Kidney epithelial cell (primary cell): Measurements from ENCODE around the gene ABI1. TPM values are rescaled to one million over a fixed set of nuclear protein-coding genes. Genes with fewer than 3 reads are reported as not detected.
"Not testable (repeated sequence)": the region's sequence is repeated elsewhere in the genome, so short reads cannot be mapped to it uniquely, and the experiment has no call there.

Experiments used
- DNase-seq: peaks from one replicate; pipeline ENCODE4 v3.0.0-alpha.2; 2010; ENCODE audit warnings: low read depth
- H3K27me3 ChIP-seq: 2 replicates; pipeline ENCODE4 v1.6.0; 2011; ENCODE audit warnings: low read length; ENCODE audit not compliant: control insufficient read depth, insufficient read depth
- H3K36me3 ChIP-seq: 2 replicates; pipeline ENCODE4 v1.5.1; 2011; ENCODE audit warnings: low read length; ENCODE audit not compliant: control insufficient read depth, insufficient read depth
- H3K4me3 ChIP-seq: 2 replicates; pipeline ENCODE4 v1.5.1; 2011; ENCODE audit warnings: low read depth, mild to moderate bottlenecking, control low read depth, low read length
- total RNA-seq: library from RNA; depleted of rRNA; stranded (reverse); fragments of >200 nt; gene quantifications from 2 replicates; pipeline ENCODE4 v1.2.3, GENCODE V29; 2015
- TF ChIP-seq, protein P1 (sequence below): IDR thresholded peaks from 2 replicates; pipeline ENCODE4 v1.5.1; 2011; ENCODE audit warnings: mild to moderate bottlenecking, moderate library complexity, low read length, control low read depth, inconsistent platforms; ENCODE audit not compliant: insufficient read depth, poor library complexity, severe bottlenecking

Gene ABI1
- total RNA-seq, 1 donor from 2014 or later = 41.6 TPM

DNA sequence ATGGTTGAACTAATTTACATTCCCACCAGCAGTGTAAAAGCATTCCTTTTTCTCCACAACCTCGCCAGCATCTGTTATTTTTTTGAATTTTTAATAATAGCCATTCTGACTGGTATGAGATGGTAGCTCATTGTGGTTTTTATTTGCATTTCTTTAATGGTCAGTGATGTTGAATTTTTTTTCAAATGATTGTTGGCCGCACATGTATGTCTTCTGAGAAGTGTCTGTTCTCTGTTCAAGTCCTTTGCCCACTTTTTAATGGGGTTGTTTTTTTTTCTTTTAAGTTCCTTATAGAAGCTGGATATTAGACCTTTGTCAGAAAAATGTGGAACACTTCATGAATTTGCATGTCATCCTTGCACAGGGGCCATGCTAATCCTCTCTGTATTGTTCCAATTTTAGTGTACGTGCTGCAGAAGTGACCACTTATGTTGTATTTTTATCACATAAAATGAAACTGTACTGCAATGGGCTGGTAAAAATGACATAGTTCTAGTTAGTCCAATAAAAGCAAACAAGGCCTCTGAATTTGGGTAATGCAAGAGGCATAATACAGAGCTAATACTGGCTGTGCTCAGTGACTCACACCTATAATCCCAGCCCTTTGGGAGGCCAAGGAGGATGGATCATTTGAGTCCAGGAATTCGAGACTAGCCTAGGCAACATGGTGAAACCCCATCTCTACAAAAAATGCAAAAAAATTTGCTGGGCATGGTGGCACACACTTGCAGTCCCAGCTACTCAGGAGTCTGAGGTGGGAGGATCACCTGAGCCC lies 70.3 kb downstream of the ABI1 start:
- H3K4me3 ChIP-seq = no peak overlapping the region
- TF ChIP-seq, protein P1, sequence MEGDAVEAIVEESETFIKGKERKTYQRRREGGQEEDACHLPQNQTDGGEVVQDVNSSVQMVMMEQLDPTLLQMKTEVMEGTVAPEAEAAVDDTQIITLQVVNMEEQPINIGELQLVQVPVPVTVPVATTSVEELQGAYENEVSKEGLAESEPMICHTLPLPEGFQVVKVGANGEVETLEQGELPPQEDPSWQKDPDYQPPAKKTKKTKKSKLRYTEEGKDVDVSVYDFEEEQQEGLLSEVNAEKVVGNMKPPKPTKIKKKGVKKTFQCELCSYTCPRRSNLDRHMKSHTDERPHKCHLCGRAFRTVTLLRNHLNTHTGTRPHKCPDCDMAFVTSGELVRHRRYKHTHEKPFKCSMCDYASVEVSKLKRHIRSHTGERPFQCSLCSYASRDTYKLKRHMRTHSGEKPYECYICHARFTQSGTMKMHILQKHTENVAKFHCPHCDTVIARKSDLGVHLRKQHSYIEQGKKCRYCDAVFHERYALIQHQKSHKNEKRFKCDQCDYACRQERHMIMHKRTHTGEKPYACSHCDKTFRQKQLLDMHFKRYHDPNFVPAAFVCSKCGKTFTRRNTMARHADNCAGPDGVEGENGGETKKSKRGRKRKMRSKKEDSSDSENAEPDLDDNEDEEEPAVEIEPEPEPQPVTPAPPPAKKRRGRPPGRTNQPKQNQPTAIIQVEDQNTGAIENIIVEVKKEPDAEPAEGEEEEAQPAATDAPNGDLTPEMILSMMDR = no peak
- no peaks in the 10 kb centered on the region for H3K36me3 ChIP-seq
- H3K27me3 ChIP-seq = no peaks in the 10 kb centered on the region
- no peak for DNase-seq

DNA sequence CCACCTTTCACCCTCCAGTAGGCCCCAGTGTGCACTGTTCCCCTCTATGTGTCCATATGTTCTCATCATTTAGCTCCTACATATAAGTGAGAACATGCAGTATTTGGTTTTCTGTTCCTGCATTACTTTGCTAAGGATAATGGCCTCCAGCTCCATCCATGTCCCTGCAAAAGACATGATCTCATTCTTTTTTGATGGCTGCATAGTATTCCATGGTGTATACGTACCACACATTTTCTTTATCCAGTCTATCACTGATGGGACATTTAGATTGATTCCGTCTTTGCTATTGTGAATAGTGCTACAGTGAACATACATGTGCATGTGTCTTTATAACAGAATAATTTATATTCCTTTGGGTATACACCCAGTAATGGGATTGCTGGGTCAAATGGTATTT lies 71.0 kb downstream of the ABI1 start:
- not testable (repeated sequence) for H3K4me3 ChIP-seq, DNase-seq, H3K36me3 ChIP-seq, H3K27me3 ChIP-seq

DNA sequence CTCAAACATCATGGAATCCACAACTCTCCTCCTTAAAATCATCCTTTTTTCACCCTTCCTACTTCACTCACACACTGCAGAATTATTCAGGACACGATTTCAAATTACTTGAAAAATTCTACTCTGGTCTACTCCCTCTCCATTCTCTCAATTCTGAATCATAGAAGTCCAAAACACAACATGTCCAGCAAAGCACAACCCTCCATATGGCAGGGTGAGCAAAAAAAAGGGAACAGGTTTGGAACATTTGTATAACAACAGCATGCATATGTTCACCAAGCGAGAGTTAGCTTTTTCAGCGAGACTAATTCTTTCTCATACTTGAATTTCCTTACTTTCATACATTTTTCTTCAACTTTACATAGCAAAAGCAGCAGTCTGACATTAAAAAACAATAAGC lies 73.4 kb downstream of the ABI1 start:
- Histone ChIP-seq H3K27me3 (no peaks in the 10 kb centered on the region), H3K4me3 (no peak overlapping the region), H3K36me3 (no peaks in the 10 kb centered on the region)
- TF ChIP-seq, protein P1 = no peak
- DNase-seq = no peak

DNA sequence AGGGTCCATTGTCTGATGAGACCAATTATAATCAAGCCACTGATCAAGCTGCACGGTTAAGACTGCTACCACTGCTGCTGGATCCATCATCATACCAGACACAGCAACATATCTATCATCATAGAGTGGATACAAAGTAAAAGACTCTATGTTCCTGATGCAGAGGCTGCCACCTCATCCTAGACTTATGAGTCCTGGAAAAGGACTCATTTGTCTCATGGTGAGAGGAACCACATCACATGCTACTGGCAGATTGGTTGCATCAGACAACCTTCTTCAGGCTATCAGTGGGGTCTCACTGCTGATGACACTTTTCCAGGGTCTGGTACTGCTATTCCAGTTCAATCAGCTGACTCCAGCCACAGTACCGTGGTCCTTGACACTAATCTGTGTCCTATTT lies 79.0 kb downstream of the ABI1 start:
- DNase-seq = no peak
- Histone ChIP-seq H3K4me3 (no peak overlapping the region), H3K27me3 (no peaks in the 10 kb centered on the region), H3K36me3 (no peaks in the 10 kb centered on the region)
- TF ChIP-seq, protein P1 = no peak

DNA sequence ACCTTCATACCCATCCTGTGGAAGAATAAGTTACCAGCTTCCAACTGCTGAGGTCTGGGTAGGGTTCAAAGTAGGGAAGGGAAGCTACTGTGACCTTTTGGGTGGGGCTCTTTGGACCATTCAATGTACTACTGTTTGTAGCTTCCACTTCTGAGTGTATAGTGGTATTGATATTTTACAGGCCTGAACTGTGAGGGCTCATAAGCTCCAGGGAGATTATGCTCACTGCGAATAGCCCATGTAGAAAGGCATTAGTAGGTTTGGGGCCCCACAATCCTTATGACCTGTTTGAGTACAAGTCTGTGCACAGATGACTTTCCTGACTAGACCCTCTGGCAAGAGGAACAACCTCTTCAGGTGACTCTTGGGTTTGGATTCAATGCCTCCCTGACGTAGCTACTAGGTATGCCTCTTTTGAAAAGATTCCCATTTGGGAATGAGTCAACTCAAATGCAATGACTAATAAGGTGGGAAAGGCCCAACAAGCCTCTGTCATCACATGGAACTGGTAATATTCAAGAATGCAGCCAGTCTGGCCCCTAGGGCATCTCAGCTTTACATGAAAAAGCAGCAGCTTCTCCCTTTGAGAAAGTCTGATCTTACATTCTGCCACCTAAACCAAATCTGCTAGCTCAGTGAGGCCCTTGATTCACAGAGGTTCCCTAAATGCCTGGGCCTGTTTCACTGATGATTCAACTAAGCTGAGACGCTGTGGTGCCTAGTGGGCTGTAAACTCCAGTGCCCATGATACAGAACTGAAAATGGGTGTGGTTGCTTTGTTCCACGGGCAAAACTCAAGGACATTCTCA lies 79.8 kb downstream of the ABI1 start:
- H3K4me3 ChIP-seq = no peak overlapping the region
- DNase-seq = peak; percentile 89
- H3K27me3 ChIP-seq = no peaks in the 10 kb centered on the region
- no peaks in the 10 kb centered on the region for H3K36me3 ChIP-seq
- TF ChIP-seq, protein P1 = no peak

DNA sequence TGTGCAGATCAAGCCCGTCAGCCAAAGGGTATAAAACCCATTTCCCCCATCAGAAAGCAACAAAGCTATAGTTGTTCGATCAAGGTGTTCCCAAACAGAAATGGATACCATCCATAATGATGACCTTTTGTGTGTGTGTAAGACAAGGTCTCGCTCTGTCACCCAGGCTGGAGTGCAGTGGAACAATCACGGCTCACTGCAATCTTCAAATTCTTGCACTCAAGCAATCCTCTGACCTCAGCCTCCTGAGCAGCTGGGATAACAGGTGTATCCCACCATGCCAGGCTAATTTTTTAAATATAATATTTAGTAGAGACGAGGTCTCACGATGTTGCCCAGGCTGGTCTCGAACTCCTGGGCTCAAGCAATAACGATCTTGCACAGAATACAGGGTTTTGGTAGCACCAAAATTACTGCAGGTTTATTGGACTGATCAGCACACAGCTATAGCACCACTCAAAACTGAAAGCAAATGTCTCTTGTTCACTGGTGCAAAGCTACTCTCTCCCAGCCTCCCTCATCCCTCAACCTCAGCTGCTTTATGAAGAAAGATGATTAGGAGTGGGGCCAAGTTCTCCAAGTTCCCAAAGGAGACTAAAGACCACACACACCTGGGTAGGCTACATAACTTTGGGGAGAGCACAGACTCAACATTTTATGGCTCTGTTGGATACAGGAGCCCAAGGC lies 80.5 kb downstream of the ABI1 start:
- TF ChIP-seq, protein P1 = no peak
- DNase-seq = no peak
- Histone ChIP-seq H3K36me3 (no peaks in the 10 kb centered on the region), H3K4me3 (no peak overlapping the region), H3K27me3 (no peaks in the 10 kb centered on the region)
